ENCODE data around the gene CLDN20.

DNA sequence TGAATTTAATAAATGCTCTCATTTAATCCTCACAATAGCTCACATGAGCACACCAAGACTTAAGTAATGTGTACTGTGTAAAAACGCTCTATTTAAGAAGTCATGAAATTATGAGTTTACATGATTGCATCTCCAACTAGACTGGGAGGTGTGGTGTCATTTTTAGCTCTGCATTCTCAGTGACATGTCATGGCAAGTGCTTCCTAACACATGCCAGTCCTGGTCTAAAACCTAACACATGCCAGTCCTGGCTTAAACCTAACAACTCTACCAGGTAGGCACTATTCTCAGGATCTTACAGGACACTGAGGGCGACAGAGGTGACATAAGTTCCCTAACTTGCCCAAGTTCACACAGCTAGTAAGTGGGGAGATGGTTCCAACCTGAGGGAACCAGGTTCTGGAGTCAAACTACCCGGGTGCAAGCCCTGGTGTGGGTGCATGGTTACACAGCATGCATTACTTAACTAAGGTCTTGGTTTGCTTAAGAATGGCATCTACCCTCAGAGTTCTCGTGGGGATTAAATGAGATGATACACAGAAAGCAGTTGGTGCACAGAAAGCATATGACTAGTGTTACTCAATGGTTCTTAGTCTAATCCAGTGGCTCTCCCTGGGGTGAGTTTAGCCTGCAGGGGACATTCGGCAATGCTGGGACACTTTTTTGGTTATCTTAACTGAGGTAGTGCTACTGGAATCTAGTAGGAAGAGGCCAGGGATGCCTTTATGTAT lies 14.7 kb downstream of the CLDN20 start:
- TF ChIP-seq, protein P1, sequence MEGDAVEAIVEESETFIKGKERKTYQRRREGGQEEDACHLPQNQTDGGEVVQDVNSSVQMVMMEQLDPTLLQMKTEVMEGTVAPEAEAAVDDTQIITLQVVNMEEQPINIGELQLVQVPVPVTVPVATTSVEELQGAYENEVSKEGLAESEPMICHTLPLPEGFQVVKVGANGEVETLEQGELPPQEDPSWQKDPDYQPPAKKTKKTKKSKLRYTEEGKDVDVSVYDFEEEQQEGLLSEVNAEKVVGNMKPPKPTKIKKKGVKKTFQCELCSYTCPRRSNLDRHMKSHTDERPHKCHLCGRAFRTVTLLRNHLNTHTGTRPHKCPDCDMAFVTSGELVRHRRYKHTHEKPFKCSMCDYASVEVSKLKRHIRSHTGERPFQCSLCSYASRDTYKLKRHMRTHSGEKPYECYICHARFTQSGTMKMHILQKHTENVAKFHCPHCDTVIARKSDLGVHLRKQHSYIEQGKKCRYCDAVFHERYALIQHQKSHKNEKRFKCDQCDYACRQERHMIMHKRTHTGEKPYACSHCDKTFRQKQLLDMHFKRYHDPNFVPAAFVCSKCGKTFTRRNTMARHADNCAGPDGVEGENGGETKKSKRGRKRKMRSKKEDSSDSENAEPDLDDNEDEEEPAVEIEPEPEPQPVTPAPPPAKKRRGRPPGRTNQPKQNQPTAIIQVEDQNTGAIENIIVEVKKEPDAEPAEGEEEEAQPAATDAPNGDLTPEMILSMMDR (IDR thresholded peaks at IDR 0.05) = no peak
- TF ChIP-seq EP300 (IDR thresholded peaks at IDR 0.05) (no peak), POLR2A (IDR thresholded peaks at IDR 0.05) (no peak), POLR2AphosphoS5 (IDR thresholded peaks at IDR 0.05) (no peak)

Data from upper lobe of left lung (tissue), 4 donors.